GM18873 (cell line): ENCODE measurements around the gene MDM1.

ENCODE experiments used
- ATAC-seq: cut with Tn5 transposase; IDR thresholded peaks from one replicate; pipeline ENCODE4 v1.9.1; 2021; ENCODE audit warnings: mild to moderate bottlenecking, moderate library complexity, moderate number of reproducible peaks; ENCODE audit not compliant: unreplicated experiment, low FRiP score

MDM1 gene

DNA sequence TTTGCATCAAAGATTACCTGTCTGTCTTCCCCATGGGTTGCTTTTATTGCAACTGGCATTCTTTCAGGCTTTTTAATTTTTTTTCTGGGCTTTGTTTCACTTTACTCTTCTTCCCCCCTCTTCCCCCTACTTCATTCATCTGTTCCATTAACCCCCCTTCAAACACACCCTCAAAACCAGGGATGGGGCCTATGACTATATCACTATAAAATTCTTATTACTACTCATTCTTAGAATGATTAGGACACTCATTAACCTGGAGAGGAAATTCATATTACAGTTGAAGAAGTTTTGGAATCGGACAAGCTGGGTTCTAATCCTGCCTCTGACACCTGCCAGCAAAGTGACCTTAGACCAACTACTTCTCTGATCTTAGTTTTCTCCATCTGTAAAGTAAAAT is 24.8 kb upstream of the MDM1 start:
- no peak for ATAC-seq

DNA sequence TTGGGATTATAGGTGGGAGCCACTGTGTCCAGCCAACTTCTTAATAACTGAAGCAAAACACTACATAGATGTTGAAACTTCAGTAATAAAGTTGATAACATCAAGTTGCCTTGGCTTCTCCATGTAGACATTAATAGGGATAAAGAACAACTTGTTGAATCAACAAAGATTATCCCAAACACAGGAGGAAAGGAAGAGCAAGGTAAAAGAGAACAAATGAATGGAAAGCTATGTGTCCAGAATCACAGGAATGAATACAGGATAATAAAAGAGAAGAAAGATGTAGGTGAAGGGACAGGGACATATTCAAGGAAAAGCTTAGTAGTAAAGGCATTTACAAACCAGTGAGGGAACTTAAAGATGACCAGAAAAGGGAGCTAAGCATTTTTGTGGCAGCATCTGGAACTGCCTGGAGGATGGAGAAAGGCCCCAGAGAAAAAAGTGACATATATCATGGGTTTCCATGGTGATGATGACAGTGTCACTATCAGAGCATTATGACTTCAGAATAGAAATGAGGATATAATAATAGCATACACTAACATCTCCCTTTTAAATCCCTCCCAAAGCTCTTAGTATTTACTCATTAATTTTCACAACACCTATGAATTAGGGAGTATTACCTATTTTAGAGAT is 24.0 kb upstream of the MDM1 start:
- ATAC-seq, result no peak

GRCh38 chr12:68354977-68355541 is 22.9 kb upstream of the MDM1 start:
- no peak for ATAC-seq

DNA sequence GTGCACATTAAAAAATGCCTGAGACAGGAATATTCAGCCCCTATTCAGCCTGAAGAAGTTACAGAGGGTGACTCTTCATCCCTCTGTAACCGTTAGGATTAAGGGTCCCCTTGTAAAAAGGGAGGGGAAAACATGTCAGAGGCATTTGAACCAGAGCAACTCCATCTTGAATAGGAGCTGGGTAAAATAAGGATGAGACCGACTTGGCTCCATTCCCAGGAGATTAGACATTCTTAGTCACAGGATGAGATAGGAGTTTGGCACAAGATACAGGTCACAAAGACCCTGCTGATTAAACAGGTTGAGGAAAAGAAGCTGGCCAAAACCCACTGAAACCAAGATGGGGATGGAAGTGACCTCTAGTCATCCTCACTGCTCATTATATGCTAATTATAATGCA is 19.9 kb upstream of the MDM1 start:
- no peak for ATAC-seq

DNA sequence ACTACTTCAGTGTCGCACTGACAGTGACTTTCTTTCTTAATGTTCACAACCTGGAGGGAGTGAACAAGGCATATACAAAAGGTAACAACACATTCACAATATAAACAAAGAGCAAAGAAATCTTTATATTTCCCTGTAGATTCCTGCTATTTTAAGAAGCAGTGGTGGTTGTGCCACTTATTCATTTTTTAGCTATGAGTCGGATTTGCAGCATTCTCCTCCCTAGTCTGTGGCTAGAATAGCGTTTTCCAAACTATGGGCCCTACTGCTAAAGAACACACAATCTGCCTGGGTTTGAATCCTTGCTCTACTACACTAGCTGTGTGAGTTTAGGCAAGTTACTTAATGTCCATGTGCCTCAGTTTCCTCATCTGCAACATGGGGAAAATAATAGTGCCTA is 18.6 kb upstream of the MDM1 start:
- ATAC-seq, result no peak

DNA sequence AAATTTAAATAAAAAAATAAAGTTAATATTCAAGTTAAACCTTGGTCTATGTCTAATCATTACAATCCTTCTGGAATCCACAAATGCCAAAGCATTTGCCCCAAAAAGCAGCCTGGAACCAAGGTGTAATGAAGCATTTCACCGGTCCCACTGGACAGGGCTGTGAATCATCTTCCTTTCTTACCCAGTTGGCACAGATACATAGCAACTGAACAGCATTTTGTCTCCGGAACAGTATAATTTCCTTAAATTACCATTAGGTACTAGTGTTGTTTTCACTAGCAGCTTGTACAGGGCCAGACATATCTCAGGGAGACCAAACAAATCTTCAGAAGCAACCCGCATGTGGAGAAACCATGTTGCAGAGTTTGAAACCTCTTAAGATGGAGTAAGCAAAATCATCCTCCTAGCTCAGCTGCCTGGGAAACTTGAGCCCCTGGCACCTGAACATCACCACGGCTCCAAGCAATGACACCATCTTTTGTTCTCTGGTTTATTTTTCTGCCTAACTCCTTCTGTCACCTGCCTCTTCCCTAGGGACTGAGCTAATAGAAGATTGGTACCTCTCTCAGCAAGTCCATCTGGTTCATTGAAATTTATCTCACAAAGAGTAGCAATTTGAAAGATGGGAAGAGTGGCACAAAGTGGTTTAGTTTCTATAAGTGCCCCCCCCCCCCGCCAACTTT is 17.9 kb upstream of the MDM1 start:
- ATAC-seq, result no peak

DNA sequence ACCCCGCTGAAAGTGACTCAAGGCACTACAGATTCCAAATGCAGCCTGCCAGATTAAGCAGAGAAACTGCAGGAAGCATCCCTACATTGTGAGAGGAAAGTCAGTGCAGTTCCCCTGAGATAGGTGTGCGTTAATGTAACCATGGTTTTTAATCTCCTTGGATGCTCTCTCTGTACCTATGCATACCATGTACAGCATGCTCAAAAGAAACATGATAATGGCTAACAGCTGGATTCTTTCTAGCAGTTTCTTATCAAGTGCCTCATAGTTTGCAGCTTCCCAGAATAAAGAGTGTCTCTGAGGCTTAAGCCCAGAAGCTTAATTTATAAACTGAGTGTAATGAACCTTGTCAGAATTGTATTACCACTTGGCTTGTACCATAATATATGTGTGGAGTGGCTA is 17.1 kb upstream of the MDM1 start:
- ATAC-seq, result no peak

- no peak for ATAC-seq
Measured at GRCh38 chr12:68348419-68348818, 16.3 kb upstream of the MDM1 start.

GRCh38 chr12:68345763-68346162 is 13.6 kb upstream of the MDM1 start:
- no peak for ATAC-seq

DNA sequence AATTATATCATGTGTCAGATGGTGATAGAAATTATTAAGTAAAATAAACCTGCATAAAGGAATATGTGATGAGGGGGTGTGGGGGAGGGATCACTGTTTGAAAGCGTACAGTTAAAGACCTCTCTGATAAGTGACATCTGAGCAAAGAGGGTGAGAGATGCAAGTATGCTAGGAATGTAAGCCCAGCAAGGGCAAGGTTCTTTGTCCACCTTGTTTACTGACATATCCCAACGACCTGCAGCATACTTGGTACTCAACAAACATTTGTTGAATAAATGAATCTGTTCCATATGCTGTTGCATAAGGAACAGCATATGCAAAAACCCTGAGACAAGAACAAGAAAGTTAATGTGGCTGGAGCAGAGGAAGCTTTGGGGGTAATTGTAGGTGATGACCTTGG is 12.0 kb upstream of the MDM1 start:
- no peak for ATAC-seq

DNA sequence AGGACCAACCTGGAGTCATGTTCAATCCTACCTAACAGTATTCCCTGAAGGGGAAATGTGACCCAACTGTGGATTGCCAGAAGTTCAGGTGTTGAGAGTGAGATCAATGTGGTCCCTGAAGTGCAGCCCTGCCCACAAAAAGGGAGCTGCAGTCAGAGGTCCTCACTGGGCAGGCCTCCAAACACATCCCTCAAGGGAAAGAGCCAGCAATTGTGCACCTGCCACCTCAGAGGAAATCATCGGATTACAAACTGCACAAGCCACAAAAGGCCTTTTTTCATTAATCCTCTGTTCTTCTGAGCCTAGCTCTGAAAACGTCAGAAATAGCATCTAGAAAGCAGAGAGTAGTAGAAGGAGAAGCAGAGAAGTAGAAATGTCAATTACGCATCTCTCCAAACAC is 10.8 kb upstream of the MDM1 start:
- ATAC-seq, result no peak

DNA sequence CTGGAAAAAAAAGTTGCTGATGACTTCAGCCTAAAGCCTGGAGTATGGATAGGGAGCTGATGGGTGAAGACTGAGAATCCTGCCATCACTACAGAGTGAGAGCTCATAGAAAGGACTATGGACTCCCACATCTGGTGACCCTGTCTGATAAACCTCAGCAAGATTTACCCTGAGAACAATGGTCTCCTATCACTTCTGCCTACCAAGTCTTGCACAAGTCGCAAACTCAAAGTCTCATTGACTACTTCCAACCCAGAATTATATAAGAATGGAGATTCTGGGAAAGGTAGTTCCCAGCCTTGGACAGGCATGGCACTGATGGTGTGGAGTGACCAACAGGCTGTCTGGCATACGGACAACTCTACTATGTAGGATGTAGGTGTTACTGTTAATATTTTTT is 9.7 kb upstream of the MDM1 start:
- ATAC-seq, result no peak

DNA sequence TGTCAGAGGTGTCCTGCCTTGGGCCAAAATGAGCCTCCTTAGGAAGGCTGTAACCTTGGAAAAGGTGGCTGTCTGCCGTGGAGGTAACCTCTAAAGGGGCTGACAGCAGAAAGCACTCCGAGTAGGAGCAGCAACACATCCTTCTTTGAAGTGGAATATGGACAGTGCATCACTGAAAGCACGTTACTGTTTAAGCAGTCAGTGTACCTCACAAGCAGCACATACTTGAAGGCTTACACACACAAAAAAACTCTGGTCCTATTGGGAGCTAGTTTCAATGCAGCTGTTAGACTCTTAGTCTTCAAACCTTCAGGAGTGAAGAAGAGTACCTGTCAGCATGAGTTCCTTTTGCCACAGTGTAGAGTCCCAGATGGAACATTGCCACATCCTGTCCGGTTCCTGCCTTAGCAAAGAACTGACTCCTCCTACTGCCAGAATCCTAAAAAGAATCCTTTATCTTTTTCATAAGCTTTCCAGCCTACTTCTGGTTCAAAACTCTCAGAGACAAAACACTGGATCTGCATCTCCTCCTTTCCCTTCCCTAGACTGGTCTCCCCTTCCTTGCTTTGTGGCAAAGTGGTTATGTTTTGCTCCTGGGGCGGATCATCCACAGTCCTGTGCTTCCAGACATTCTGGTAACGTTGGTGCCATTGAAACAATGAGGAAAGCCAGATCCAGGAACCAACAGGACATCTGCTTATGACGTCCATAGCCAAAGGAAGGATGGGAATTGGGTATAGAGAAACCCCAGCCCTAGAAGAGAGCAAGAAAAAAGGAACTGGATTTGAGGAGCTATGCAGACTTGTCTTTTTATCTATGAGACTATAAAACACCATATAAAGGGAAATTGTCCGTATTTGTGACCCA is 8.5 kb upstream of the MDM1 start:
- no peak for ATAC-seq

GRCh38 chr12:68336889-68337303 is 4.7 kb upstream of the MDM1 start:
- ATAC-seq, result no peak

DNA sequence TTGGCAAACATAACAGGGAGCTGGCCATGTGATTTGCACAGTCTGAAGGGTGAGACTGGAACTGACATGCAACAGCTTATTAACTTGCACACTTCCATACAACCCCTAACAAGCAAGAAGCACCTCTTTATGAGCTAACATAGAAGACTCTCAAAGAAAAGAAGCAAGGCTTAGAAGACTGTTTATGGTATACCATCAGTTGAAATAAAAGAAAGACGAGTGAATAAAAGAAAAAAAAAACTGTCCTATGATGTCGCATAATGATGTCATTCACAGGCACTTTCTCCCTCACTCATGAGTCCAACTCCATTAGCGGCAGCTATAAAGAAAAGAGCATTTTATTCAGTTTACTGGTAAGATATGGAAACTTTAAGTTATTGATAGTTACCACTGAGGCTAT is 3.3 kb upstream of the MDM1 start:
- no peak for ATAC-seq

DNA sequence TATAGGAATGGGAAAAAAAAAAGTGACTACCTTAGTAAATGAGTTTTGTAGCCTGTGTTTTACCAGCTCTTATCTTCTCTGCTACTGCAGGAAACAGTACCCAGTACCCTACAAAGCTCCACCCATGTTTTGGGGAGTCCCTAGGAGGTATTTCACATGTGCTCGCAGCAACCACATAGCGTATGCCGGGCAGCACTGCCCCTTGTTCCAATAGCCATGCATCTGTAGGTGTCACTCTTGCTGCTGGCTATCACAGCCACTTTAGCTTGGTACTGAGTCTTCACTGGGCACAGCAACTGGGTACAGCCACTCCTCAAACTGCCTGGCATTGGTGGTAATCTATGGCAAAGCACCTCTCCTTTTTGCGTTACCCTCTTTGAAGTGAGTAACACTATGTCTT is 2.0 kb upstream of the MDM1 start:
- no peak for ATAC-seq

DNA sequence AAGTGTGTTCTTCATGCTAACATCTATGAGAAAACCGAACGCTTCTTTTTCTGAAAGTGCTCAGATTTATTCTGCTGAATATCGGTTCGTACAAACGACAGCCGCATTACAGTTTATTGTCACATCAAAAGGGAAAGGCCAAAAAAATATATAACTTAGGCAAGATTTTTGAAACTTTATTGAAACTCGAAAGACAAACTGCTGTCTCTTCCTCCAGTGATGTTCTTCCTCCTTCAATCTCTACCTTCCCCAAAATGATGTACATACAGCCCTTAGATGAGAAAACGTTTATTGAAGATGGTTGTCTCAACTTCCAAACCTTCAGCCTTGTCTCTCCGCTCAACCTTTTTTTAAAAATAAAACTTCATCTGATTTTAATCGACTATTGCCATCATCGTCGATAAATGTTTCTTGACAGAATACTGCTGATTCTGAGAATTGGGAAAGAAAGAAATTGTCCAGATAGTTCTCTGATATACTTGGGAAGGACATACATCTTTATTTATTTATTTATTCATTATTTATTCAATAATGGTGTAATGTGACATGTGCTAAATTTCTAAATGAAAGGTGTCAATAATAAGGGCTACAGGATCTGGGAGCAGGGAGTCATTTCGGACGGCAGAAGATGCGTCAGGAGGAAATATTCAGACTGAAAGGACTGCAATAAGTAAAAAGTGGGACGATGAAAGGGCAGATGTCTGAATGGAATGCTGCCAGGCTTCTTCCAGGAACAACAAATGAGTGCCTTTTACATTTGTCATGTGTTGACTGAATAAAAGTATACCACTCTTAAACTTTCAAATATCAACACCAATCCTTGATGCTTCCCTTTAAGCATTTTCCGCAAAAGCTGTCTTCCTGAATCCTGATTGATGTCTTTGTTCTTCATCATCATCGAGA is 817 bp upstream of the MDM1 start:
- no peak for ATAC-seq

DNA sequence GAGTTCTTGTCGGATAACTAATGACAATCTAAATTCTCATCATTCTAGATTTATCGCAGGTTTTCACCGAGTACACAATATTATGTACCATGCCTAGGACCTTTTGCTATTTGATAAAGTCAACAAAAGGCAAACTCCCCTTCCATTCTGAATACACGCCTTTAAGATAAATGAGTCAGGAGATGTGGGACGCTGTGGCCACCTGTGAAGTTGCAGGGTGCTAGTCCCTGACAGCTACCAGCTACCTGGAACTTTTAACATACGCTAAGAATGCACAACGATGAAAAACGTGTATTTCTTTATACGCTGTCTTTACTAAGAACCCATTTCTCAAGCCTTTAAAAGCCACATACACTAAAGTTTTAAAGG is 678 bp downstream of the MDM1 start:
- ATAC-seq, result no peak

DNA sequence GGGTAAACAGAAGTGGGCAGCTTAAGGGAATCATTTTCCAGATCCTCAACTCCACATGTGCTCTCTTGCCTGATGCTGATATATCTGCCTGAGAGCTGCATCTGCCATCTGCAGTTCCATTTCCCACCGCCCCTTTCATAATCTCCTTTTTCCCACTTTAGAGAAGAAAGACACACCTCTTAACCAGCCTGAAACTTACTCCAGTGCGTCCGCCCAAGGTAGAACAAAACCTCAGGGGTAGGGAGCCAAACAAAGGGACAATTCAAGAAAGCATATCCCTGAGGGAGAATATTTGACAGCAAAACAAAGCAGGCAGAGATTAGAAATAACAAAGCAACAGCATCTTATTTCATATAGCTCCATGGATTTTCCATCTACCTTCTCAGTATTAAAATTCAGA is 4.3 kb downstream of the MDM1 start:
- ATAC-seq, result no peak

GRCh38 chr12:68326716-68327115 is 5.4 kb downstream of the MDM1 start:
- ATAC-seq, result no peak
